PC-3 (cell line): ENCODE results near the gene A3GALT2. TPM values are rescaled to one million over a fixed set of nuclear protein-coding genes. Genes with fewer than 3 reads are reported as not detected.

Experiments used
- ATAC-seq: fragments of 200-7000 bp; cut with Tn5 transposase; 2 replicates; pipeline ENCODE4 v1.9.1; 2020; ENCODE audit warnings: mild to moderate bottlenecking, moderate library complexity
- BruUV-seq: library from RNA; stranded (reverse); fragments of 400-500 nt; replicated peaks from 2 replicates; lab custom pipeline; 2021; lab: Mats Ljungman, UMichigan
- CTCF ChIA-PET: fragments of 300-600 bp; sonication (Branson Sonifier 250); formaldehyde crosslinking; loops from one replicate; lab custom pipeline; 2022; ENCODE audit warnings: antibody characterized with exemption; lab: Charles Lee
- POLR2A ChIA-PET: fragments of 300-600 bp; sonication (Branson Sonifier 250); formaldehyde crosslinking; loops from one replicate; lab custom pipeline; 2022; ENCODE audit warnings: antibody characterized with exemption; ENCODE audit not compliant: unreplicated experiment; lab: Charles Lee
- DNase-seq: peaks from one replicate; pipeline ENCODE4 v3.0.0-alpha.2; 2015
- H2AFZ ChIP-seq: fragments of 300-600 bp; sonication (generic); 2 replicates; pipeline ENCODE4 v1.6.0; 2016; ENCODE audit warnings: antibody characterized with exemption, low read length
- H3F3A ChIP-seq: fragments of 300-600 bp; sonication (generic); one replicate; pipeline ENCODE4 v1.6.0; 2017; ENCODE audit warnings: antibody characterized with exemption, low read length, control low read depth, mild to moderate bottlenecking; ENCODE audit not compliant: unreplicated experiment
- H3K27ac ChIP-seq: fragments of 300-600 bp; sonication (generic); 2 replicates; pipeline ENCODE4 v1.5.1; 2016; ENCODE audit warnings: mild to moderate bottlenecking, low read length
- H3K27me3 ChIP-seq: fragments of 300-600 bp; sonication (generic); 2 replicates; pipeline ENCODE4 v1.6.1; 2016; ENCODE audit warnings: low read length, mixed read lengths
- H3K36me3 ChIP-seq: fragments of 300-600 bp; sonication (generic); 2 replicates; pipeline ENCODE4 v1.6.1; 2016; ENCODE audit warnings: low read depth, mixed run types, low read length, mixed read lengths
- H3K4me1 ChIP-seq: fragments of 300-600 bp; sonication (generic); 2 replicates; pipeline ENCODE4 v1.5.1; 2016; ENCODE audit warnings: low read length; ENCODE audit not compliant: insufficient read depth
- H3K4me2 ChIP-seq: fragments of 300-600 bp; sonication (generic); 2 replicates; pipeline ENCODE4 v1.6.0; 2016; ENCODE audit warnings: low read length
- H3K4me3 ChIP-seq: fragments of 300-600 bp; sonication (generic); 2 replicates; pipeline ENCODE4 v1.5.1; 2016; ENCODE audit warnings: mild to moderate bottlenecking, low read length, mixed read lengths
- H3K79me2 ChIP-seq: fragments of 300-600 bp; sonication (generic); 2 replicates; pipeline ENCODE4 v1.6.1; 2017; ENCODE audit warnings: low read length, mixed read lengths
- H3K9ac ChIP-seq: fragments of 300-600 bp; sonication (generic); 2 replicates; pipeline ENCODE4 v1.6.0; 2016; ENCODE audit warnings: mild to moderate bottlenecking, low read length
- H3K9me2 ChIP-seq: fragments of 300-600 bp; sonication (generic); replicated peaks from 2 replicates; pipeline ENCODE4 v1.6.1; 2016; ENCODE audit warnings: mixed run types, low read length, mixed read lengths
- H3K9me3 ChIP-seq: fragments of 300-600 bp; sonication (generic); 2 replicates; pipeline ENCODE4 v1.6.1; 2016; ENCODE audit warnings: low read length, mixed read lengths
- H4K20me1 ChIP-seq: fragments of 300-600 bp; sonication (generic); 2 replicates; pipeline ENCODE4 v1.6.1; 2016; ENCODE audit warnings: low read length, mixed read lengths
- EZH2 ChIP-seq: fragments of 300-600 bp; sonication (generic); IDR thresholded peaks from one replicate; pipeline ENCODE4 v1.6.1; 2017; ENCODE audit warnings: antibody characterized with exemption, mild to moderate bottlenecking, low read length; ENCODE audit not compliant: unreplicated experiment
- EZH2phosphoT487 ChIP-seq: fragments of 300-600 bp; sonication (generic); IDR thresholded peaks from 2 replicates; pipeline ENCODE4 v1.6.1; 2018; ENCODE audit warnings: mild to moderate bottlenecking, antibody characterized with exemption, low read length, borderline replicate concordance
- intact Hi-C: fragments of 100-400 bp; cut with micrococcal nuclease; formaldehyde crosslinking; loops from 2 replicates; pipeline ENCODE4 v1.9.0; 2023
- total RNA-seq: library from RNA; depleted of rRNA; stranded (reverse); fragments of >200 nt; gene quantifications from 2 replicates; pipeline ENCODE4 v1.2.3, GENCODE V29; 2014
- TF ChIP-seq, protein P1 (sequence below): fragments of 300-600 bp; sonication (generic); conservative IDR thresholded peaks from 2 replicates; pipeline ENCODE4 v1.5.1; 2017; ENCODE audit warnings: antibody characterized with exemption, low read depth, mild to moderate bottlenecking, low read length

A3GALT2 gene
- total RNA-seq, 1 experiment from 2014 or later = not detected

GRCh38 chr1:33360367-33360766, 39.5 kb upstream of the A3GALT2 start:
- Histone ChIP-seq H3K4me1 (no peaks in the 10 kb centered on the region), H3F3A (no peaks in the 10 kb centered on the region), H4K20me1 (no peaks in the 10 kb centered on the region), H2AFZ (no peak overlapping the region), H3K36me3 (peaks cover 33% of the 10 kb centered on the region; the same call in 1 of the 2 replicates), H3K79me2 (no peaks in the 10 kb centered on the region), H3K9me2 (no peaks in the 10 kb centered on the region), H3K4me3 (no peak overlapping the region), H3K27ac (no peak overlapping the region), H3K9ac (no peak overlapping the region), H3K4me2 (no peak overlapping the region), H3K9me3 (no peaks in the 10 kb centered on the region), H3K27me3 (no peaks in the 10 kb centered on the region)
- DNase-seq (no peak), ATAC-seq (no peak)
- no TSS peak for BruUV-seq
- ChIA-PET POLR2A (no interaction called here), CTCF (no interaction called here)
- intact Hi-C loops = loop anchor here (10.0 kb wide), 1 partner anchor 254 kb away; no protein-coding TSS in a partner anchor
- TF ChIP-seq, protein P1, sequence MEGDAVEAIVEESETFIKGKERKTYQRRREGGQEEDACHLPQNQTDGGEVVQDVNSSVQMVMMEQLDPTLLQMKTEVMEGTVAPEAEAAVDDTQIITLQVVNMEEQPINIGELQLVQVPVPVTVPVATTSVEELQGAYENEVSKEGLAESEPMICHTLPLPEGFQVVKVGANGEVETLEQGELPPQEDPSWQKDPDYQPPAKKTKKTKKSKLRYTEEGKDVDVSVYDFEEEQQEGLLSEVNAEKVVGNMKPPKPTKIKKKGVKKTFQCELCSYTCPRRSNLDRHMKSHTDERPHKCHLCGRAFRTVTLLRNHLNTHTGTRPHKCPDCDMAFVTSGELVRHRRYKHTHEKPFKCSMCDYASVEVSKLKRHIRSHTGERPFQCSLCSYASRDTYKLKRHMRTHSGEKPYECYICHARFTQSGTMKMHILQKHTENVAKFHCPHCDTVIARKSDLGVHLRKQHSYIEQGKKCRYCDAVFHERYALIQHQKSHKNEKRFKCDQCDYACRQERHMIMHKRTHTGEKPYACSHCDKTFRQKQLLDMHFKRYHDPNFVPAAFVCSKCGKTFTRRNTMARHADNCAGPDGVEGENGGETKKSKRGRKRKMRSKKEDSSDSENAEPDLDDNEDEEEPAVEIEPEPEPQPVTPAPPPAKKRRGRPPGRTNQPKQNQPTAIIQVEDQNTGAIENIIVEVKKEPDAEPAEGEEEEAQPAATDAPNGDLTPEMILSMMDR = no peak
- no peak for TF ChIP-seq EZH2phosphoT487
- no peak for TF ChIP-seq EZH2

DNA sequence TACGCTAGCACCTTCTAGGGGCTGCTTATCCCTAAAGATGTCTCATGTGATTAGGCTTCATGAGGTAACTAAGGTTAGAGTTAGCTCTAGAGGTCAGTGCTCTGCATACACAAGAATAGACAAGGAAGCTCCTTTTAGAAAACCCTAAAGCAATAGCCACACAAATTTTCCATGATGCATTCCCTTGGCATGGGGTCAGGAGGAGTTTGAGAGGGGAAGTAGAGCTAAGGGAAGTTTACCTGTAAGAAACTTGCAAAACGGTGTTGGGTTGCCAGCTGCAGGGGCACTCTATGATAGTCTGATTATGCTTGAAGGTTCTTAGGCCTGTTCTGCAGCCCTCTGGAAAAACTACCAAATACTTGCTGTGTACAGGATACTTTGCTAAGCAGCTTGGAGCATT, 39.0 kb upstream of the A3GALT2 start:
- intact Hi-C loops = loop anchor here (10.0 kb wide), 1 partner anchor 255 kb away; no protein-coding TSS in a partner anchor
- peaks cover 33% of the 10 kb centered on the region; the same call in 1 of the 2 replicates for H3K36me3 ChIP-seq

More for the DNA sequence above, 39.0 kb upstream of the A3GALT2 start:
- ATAC-seq = no peak; the same call in 1 of the 2 replicates
- H3K4me2 ChIP-seq = no peak overlapping the region
- H4K20me1 ChIP-seq = no peaks in the 10 kb centered on the region
- H3K4me3 ChIP-seq = no peak overlapping the region
- H2AFZ ChIP-seq = no peak overlapping the region
- H3K9me3 ChIP-seq = no peaks in the 10 kb centered on the region
- TF ChIP-seq EZH2phosphoT487 (no peak), EZH2 (no peak)
- TF ChIP-seq, protein P1 = no peak
- no TSS peak for BruUV-seq
- ChIA-PET CTCF (no interaction called here), POLR2A (no interaction called here)
- no peak overlapping the region for H3K27ac ChIP-seq
- DNase-seq = no peak
- H3K79me2 ChIP-seq = no peaks in the 10 kb centered on the region
- H3F3A ChIP-seq = no peaks in the 10 kb centered on the region
- no peaks in the 10 kb centered on the region for H3K9me2 ChIP-seq
- no peak overlapping the region for H3K9ac ChIP-seq
- H3K27me3 ChIP-seq = no peaks in the 10 kb centered on the region
- H3K4me1 ChIP-seq = no peaks in the 10 kb centered on the region
